HG02973 (cell line): ENCODE results near the gene CTAGE4.
A peak's percentile ranks its signal among the peaks of the same experiment; 100 is the strongest.
"Not testable (repeated sequence)": the region's sequence is repeated elsewhere in the genome, so short reads cannot be mapped to it uniquely, and the experiment has no call there.

ENCODE experiments used
- ATAC-seq: cut with Tn5 transposase; IDR thresholded peaks from one replicate; pipeline ENCODE4 v1.9.1; 2021; ENCODE audit warnings: moderate library complexity; ENCODE audit not compliant: unreplicated experiment

CTAGE4 gene

GRCh38 chr7:144183166-144183565, at the start of gene CTAGE4:
CTAGE4 (plus strand) TSS chr7:144183466; CDS start chr7:144183504, 38 bp downstream.
- not testable (repeated sequence) for ATAC-seq

GRCh38 chr7:144134116-144134515, 49.1 kb upstream of the CTAGE4 start:
- no peak for ATAC-seq

DNA sequence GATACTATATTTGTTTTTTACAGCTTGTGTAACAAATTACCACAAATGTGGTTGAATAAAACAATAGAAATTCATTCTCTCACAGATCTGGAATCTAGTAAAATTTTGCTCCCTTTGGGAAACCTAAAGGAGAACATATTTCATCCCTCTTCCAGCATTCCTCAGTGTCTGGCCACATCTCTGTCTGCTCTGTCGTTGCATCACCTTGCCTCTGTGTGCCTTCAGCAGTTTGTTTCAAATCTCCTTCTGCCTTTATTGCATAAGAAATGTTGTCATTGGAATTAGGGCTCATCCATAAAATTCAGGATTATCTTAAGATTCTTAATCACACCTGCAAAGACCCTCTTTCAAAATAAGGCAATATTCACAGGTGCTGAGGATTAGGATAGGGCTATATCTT, 45.8 kb upstream of the CTAGE4 start:
- ATAC-seq, result no peak

DNA sequence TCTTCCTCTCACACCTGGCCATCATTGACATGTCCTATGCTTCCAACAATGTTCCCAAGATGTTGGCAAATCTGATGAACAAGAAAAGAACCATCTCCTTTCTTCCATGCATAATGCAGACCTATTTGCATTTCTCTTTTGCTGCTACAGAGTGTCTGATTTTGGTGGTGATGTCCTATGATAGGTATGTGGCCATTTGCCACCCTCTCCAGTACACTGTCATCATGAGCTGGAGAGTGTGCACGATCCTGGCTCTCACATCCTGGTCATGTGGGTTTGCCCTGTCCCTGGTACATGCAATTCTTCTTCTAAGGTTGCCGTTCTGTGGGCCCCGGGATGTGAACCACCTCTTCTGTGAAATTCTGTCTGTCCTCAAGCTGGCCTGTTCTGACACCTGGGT, 41.1 kb upstream of the CTAGE4 start:
- ATAC-seq, result no peak

DNA sequence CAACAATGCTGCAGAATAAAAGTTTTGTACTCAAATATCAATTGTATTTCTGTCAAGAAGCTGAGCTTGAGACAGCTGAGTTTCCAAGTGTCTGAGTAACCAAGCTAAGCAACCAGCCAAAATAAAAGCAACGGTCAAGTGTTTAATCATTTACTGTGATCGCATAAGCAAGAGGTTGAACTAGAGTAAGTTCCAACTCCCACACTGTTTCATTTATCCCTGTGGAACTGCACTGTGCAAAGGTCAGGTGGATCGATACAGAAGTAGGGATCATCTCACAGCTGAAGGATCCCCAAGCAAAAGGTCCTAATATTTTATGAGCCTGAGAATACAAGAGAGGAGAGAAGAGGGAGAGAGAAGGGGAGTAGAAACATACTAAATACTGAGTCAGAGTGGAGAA, 38.8 kb upstream of the CTAGE4 start:
- ATAC-seq, result no peak

DNA sequence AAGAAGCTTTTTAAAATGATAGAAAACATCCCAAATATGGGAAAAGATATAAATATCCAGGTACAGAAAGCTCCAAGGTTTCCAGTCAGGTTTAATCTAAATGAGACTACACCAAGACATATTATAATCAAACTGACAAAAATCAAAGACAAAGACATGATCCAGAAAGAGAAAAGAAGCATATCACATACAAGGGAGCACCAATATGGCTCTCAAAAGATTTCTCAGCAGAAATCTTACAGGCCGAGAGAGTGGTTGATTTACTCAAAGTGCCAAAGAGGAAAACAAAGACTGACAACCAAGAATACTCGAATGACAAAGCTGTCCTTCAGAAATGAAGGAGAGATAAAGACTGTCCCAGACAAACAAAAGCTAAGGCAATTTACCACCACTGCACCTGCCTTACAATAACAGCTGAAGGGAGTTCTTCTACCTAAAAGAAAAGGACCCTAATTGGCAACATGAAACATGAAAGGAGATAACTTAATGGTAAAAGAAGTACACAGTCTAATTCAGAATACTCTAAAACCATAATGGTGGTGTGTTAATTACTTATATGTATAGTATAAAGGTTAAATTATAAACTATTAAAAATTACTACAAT, 34.9 kb upstream of the CTAGE4 start:
- no peak for ATAC-seq

DNA sequence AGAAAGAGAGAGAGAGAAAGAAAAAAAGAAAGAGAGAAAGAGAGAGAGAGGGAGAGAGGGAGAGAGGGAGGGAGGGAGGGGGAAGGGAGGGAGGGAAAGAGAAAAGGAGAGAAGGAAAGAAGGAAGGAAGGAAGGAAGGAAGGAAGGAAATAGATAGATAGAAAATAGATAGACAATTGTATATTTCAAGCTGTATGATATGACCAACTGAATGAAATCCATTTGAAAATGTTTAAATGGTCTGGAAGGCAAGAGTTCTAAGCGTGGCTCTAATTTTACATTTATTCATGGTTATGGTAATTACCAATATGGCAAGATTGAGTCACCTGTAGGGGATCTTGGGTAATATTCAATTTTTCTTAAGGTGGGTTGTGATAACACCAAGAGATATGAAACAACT, 24.4 kb upstream of the CTAGE4 start:
- ATAC-seq, result no peak

GRCh38 chr7:144164784-144165183, 18.5 kb upstream of the CTAGE4 start:
- no peak for ATAC-seq

- ATAC-seq, result not testable (repeated sequence)
Measured at GRCh38 chr7:144171594-144172350, 11.5 kb upstream of the CTAGE4 start.

DNA sequence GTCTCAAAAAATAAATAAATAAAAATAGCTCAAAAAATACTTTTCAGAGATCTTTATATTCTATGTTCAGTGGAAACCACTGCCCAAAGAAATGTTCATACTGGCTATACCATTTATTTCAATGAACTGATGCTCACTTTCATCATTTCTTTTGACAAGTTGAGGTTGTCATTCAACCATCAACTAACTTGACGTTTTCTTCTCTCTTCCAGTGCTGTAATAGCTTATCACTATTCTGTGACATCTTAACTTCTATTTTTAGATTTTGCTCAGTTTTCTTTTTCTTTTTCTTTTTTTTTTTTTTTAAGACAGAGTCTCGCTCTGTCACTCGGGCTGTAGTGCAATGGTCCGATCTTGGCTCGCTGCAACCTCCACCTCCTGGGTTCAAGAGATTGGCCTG, 8.7 kb upstream of the CTAGE4 start:
- no peak for ATAC-seq

DNA sequence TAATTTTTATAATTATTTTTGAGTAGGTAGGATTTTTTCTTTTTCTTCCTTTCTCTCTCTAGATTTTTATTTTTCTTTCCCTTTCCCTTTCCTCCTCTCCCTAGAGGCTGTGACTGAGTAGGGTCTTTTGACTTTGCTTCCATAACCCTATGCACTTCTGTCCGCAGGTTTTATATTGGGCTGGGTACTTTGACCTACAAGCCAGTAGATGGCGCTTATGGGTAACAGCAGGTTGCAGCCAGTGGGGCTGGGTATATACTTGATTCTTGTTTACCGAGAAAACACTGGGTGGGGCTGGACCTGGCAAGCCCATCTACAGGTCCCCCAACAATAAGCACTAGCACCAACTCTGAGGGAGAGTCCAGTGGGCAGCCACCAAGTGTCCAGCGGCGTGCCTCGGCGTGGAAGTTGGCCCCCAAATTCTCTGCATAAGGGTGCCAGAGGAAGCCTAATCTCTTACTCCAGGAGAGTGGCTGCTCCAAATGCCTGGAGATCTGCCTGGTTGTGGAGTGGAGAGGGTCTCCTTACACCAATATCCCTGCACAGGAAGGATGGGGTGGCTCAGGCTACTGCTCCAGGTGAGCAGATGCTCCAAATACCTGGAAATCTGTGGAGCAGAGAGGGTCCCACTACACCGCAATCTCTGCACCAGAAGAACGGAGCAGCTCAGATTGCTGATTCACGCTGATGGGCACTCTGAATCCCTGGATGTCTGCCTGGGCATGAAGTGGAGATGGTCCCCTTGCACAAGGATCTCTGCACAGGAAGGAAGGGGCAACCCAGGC, 4.7 kb upstream of the CTAGE4 start:
- ATAC-seq, result peak; percentile 99

- ATAC-seq, result not testable (repeated sequence)
Measured at GRCh38 chr7:144179165-144179479, 4.1 kb upstream of the CTAGE4 start.

DNA sequence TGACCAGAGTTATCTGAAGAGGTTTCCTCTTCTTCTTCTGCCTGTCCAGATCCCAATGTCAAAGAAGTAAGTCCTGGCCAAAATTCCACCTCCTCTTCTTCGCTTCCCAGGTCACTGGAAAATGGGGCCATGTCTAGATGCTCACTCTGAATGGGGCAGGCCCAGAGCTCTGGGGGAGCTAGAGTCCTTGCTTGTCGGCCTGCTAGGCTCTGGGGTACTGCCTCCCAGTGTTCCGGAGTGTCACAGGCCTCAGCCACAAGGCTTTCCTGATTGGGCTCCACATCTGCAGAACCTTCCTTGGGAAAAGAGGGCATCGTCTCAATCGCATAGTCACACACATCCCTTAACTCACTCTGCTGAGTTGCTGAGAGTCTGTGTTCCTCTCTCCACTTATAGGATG, 4.6 kb downstream of the CTAGE4 start:
- not testable (repeated sequence) for ATAC-seq

- ATAC-seq, result not testable (repeated sequence)
Measured at GRCh38 chr7:144188578-144189171, 5.4 kb downstream of the CTAGE4 start.

- not testable (repeated sequence) for ATAC-seq
Measured at GRCh38 chr7:144193782-144194181, 10.5 kb downstream of the CTAGE4 start.

- ATAC-seq, result not testable (repeated sequence)
Measured at GRCh38 chr7:144194453-144194852, 11.2 kb downstream of the CTAGE4 start.

DNA sequence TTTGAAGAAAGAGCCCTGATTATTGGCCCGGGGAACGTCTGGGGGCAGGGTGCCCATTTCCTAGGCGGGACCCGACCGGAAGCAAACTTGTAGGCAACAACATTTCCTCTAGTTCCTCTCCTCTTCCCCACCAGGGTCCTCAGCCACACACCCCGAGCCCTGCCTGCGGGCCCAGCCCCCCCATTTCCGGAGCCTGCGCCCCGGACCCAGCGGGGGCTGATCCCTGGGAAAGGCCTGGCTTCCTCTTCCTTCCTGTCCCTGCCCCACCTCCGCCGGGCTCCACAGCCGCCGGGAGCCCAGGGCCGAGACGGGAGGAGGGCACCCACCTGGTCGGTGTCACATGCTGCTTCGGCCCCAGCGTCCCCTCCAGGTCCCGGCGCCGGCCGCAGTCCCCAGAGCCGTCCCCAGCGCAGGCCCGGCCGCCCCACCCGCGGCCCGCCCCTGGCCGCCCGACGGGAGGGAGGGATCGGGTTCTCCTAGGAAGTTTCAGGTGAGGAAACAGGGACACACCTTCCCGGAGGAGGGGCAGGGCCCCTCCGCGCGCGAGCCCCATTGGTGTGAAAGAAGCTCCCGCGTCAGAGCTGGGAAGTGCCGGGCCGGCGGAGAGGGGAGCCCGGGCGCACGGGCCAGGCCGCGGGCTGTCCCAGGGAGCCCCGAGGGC, 12.1 kb downstream of the CTAGE4 start, which contains the start of gene ARHGEF35:
TSS of gene ARHGEF35 (minus strand) at position 622 of the 661 bp plus-strand sequence. CDS start 7,450 bp downstream, outside the sequence.
- peak; percentile 72 for ATAC-seq

- ATAC-seq, result not testable (repeated sequence)
Measured at GRCh38 chr7:144198934-144199333, 15.7 kb downstream of the CTAGE4 start.

GRCh38 chr7:144201978-144202377, 18.7 kb downstream of the CTAGE4 start:
- ATAC-seq, result not testable (repeated sequence)

- not testable (repeated sequence) for ATAC-seq
Measured at GRCh38 chr7:144203086-144203485, 19.8 kb downstream of the CTAGE4 start.

GRCh38 chr7:144205306-144205705, 22.0 kb downstream of the CTAGE4 start:
- ATAC-seq, result not testable (repeated sequence)
